Tongue (tissue), 2 donors: ENCODE data around the gene OTX1. TPM values are rescaled to one million over a fixed set of nuclear protein-coding genes. Genes with fewer than 3 reads are reported as not detected.

ENCODE experiments used
- DNase-seq: peaks from one replicate; pipeline ENCODE4 v3.0.0-alpha.2; 2015
- total RNA-seq: library from RNA; depleted of rRNA; stranded (reverse); fragments of >200 nt; gene quantifications from one replicate; pipeline ENCODE4 v1.2.3, GENCODE V29; 2014

Gene OTX1
- total RNA-seq, 1 donor from 2014 or later: 0.62 TPM

- DNase-seq: peak; percentile 34
These were observed 3.0 kb upstream of the OTX1 start for GRCh38 chr2:63047321-63048279.

- DNase-seq: peak; percentile 50
These were observed 2.1 kb upstream of the OTX1 start for GRCh38 chr2:63048367-63049171.

- peak; percentile 40 for DNase-seq
These were observed 1.2 kb upstream of the OTX1 start for GRCh38 chr2:63049211-63049969.

GRCh38 chr2:63049970-63050333, 678 bp upstream of the OTX1 start:
- peak; percentile 44 for DNase-seq

- no peak for DNase-seq
These were observed 588 bp downstream of the OTX1 start for GRCh38 chr2:63051042-63051794.

GRCh38 chr2:63051795-63052333, 1.2 kb downstream of the OTX1 start:
- no peak for DNase-seq

GRCh38 chr2:63052411-63053080, 1.9 kb downstream of the OTX1 start:
- DNase-seq: no peak

- DNase-seq: no peak
These were observed 2.7 kb downstream of the OTX1 start for GRCh38 chr2:63053081-63053888.

GRCh38 chr2:63053889-63054602, 3.4 kb downstream of the OTX1 start:
- DNase-seq: peak; percentile 12

GRCh38 chr2:63054841-63055225, 4.2 kb downstream of the OTX1 start:
- DNase-seq: no peak

- DNase-seq: peak; percentile 27
These were observed 4.8 kb downstream of the OTX1 start for GRCh38 chr2:63055226-63056106.

GRCh38 chr2:63056107-63057050, 5.7 kb downstream of the OTX1 start:
- peak; percentile 48 for DNase-seq

GRCh38 chr2:63057249-63058143, 6.9 kb downstream of the OTX1 start:
- peak; percentile 44 for DNase-seq

GRCh38 chr2:63058144-63058920, 7.7 kb downstream of the OTX1 start:
- peak; percentile 56 for DNase-seq
